ENCODE results near the gene GRM5. TPM values are rescaled to one million over a fixed set of nuclear protein-coding genes. Genes with fewer than 3 reads are reported as not detected.

Gene GRM5
- total RNA-seq, 1 experiment from 2014 or later: not detected

DNA sequence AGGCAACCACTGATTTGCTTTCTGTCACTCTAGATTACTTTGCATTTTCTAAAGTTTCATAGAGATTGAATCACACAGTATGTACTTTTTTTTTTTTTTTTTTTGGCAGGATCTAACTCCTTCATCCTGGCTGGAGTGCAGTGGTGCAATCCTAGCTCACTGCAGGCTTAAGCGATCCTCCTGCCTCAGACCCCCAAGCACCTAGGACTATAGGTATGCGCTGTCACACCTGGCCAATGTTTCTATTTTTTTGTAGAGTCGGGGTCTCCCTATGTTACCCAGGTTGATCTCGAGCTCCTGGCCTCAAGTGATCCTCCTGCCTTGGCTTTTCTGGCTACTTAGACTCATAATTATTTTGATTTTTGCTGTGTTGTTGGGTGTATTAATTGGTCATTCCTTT is 433.6 kb downstream of the GRM5 start:
- no peaks in the 10 kb centered on the region for H3K9me3 ChIP-seq (ENCODE audit: insufficient read depth, low read depth)
- BruUV-seq (replicated peaks): no TSS peak
- no peaks in the 10 kb centered on the region for H4K20me1 ChIP-seq (ENCODE audit: insufficient read depth)
- CTCF ChIA-PET: no interaction called here
- H2AFZ ChIP-seq: no peak overlapping the region
- H3K79me2 ChIP-seq (ENCODE audit: low read depth): no peaks in the 10 kb centered on the region
- H3F3A ChIP-seq (ENCODE audit: insufficient read depth, low read depth): no peaks in the 10 kb centered on the region
- no peaks in the 10 kb centered on the region; the same call in 1 of the 2 replicates for H3K9me2 ChIP-seq (ENCODE audit: insufficient read depth)
- no peak overlapping the region for H3K4me2 ChIP-seq
- H3K27me3 ChIP-seq (ENCODE audit: insufficient read depth, low read depth): no peaks in the 10 kb centered on the region
- H3K4me3 ChIP-seq: no peak overlapping the region
- intact Hi-C loops (cut with micrococcal nuclease; ENCODE audit: unreplicated experiment): no loop called here
- no peak for DNase-seq
- H3K4me1 ChIP-seq (replicated peaks; ENCODE audit: insufficient read depth): no peaks in the 10 kb centered on the region
- H3K36me3 ChIP-seq (ENCODE audit: low read depth): no peaks in the 10 kb centered on the region
- POLR2A ChIA-PET (ENCODE audit: unreplicated experiment): no interaction called here
- H3K27ac ChIP-seq: no peak overlapping the region
- no peak for TF ChIP-seq EZH2 (IDR thresholded peaks at IDR 0.05; ENCODE audit: low read depth)

DNA sequence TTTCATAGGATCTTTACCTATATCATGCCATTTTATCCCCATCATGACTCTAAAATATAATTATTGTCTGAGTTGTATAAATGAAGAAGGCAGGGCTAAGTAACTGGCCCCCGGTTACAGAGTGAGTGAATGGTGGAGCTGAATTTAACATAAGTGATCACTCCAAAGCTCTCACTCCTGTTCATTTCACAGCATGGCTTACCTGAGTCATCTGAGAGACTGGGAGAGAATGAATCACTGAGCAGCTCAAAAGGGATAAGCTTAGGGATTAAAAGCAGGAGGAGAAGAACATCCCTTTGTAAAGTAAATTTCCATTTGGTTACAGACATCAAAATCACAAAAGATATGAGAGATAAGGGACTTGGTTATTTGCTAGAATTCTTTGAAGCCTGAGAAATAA is 434.3 kb downstream of the GRM5 start:
- no peaks in the 10 kb centered on the region for H4K20me1 ChIP-seq (ENCODE audit: insufficient read depth)
- no peak overlapping the region for H3K4me2 ChIP-seq
- TF ChIP-seq, protein P1, sequence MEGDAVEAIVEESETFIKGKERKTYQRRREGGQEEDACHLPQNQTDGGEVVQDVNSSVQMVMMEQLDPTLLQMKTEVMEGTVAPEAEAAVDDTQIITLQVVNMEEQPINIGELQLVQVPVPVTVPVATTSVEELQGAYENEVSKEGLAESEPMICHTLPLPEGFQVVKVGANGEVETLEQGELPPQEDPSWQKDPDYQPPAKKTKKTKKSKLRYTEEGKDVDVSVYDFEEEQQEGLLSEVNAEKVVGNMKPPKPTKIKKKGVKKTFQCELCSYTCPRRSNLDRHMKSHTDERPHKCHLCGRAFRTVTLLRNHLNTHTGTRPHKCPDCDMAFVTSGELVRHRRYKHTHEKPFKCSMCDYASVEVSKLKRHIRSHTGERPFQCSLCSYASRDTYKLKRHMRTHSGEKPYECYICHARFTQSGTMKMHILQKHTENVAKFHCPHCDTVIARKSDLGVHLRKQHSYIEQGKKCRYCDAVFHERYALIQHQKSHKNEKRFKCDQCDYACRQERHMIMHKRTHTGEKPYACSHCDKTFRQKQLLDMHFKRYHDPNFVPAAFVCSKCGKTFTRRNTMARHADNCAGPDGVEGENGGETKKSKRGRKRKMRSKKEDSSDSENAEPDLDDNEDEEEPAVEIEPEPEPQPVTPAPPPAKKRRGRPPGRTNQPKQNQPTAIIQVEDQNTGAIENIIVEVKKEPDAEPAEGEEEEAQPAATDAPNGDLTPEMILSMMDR (conservative IDR thresholded peaks at IDR 0.05): no peak
- TF ChIP-seq EZH2 (IDR thresholded peaks at IDR 0.05; ENCODE audit: low read depth): no peak
- H3K36me3 ChIP-seq (ENCODE audit: low read depth): no peaks in the 10 kb centered on the region
- H3F3A ChIP-seq (ENCODE audit: insufficient read depth, low read depth): no peaks in the 10 kb centered on the region
- intact Hi-C loops (cut with micrococcal nuclease; ENCODE audit: unreplicated experiment): no loop called here
- ChIA-PET CTCF (no interaction called here), POLR2A (ENCODE audit: unreplicated experiment) (no interaction called here)
- no peak overlapping the region for H3K27ac ChIP-seq
- no peak for DNase-seq
- H3K79me2 ChIP-seq (ENCODE audit: low read depth): no peaks in the 10 kb centered on the region
- BruUV-seq (replicated peaks): no TSS peak
- no peaks in the 10 kb centered on the region for H3K27me3 ChIP-seq (ENCODE audit: insufficient read depth, low read depth)
- H3K4me1 ChIP-seq (replicated peaks; ENCODE audit: insufficient read depth): no peaks in the 10 kb centered on the region
- H3K9me2 ChIP-seq (ENCODE audit: insufficient read depth): no peaks in the 10 kb centered on the region; the same call in 1 of the 2 replicates
- no peak overlapping the region for H3K4me3 ChIP-seq
- no peak overlapping the region for H2AFZ ChIP-seq
- no peaks in the 10 kb centered on the region for H3K9me3 ChIP-seq (ENCODE audit: insufficient read depth, low read depth)

DNA sequence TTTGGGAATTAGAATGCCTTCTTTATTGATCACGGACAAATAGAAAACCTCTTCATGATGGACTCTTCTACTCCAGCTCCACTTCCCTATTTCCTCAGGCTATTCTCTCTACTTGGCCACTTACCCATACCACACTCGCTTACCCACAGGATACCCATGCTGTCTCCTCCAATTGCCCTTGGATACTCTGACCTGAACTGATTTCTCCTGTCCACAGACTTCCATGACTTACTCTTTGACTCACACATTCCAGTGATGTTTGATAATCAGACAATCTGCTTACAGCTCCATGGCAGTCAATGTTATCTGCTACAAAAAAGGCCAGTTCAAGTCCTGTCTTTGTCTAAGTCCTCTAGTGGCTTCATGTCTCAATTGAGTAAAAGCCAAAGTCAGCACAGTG is 436.3 kb downstream of the GRM5 start:
- no peak overlapping the region for H3K4me2 ChIP-seq
- ChIA-PET CTCF (no interaction called here), POLR2A (ENCODE audit: unreplicated experiment) (no interaction called here)
- no peak overlapping the region for H2AFZ ChIP-seq
- TF ChIP-seq EZH2 (IDR thresholded peaks at IDR 0.05; ENCODE audit: low read depth): no peak
- TF ChIP-seq, protein P1 (conservative IDR thresholded peaks at IDR 0.05): no peak
- no peaks in the 10 kb centered on the region for H3K36me3 ChIP-seq (ENCODE audit: low read depth)
- no peaks in the 10 kb centered on the region for H4K20me1 ChIP-seq (ENCODE audit: insufficient read depth)
- H3K4me3 ChIP-seq: no peak overlapping the region
- intact Hi-C loops (cut with micrococcal nuclease; ENCODE audit: unreplicated experiment): no loop called here
- no peaks in the 10 kb centered on the region for H3K79me2 ChIP-seq (ENCODE audit: low read depth)
- no TSS peak for BruUV-seq (replicated peaks)
- no peaks in the 10 kb centered on the region for H3K27me3 ChIP-seq (ENCODE audit: insufficient read depth, low read depth)
- no peak for DNase-seq
- no peaks in the 10 kb centered on the region for H3F3A ChIP-seq (ENCODE audit: insufficient read depth, low read depth)
- H3K4me1 ChIP-seq (replicated peaks; ENCODE audit: insufficient read depth): no peaks in the 10 kb centered on the region
- no peaks in the 10 kb centered on the region for H3K9me3 ChIP-seq (ENCODE audit: insufficient read depth, low read depth)
- H3K27ac ChIP-seq: no peak overlapping the region
- no peaks in the 10 kb centered on the region; the same call in 1 of the 2 replicates for H3K9me2 ChIP-seq (ENCODE audit: insufficient read depth)

DNA sequence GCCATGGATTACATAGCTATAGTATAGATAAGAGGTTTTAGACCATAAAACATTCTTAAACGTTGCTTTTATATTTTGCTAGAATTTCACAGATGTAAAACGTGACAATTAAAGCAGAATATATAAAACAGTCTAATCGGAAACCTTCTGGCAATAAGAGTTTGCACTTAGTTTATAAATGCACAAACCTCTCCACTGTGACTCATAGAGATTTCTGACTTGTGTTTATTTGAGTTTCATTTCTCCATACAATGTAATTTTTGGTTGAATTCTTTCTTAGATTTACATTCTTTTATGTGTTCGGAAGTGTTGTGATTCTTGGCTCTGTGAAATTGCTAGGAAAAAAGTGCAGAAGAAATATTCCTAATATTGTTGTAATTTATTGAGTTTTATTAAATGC is 439.6 kb downstream of the GRM5 start:
- Histone ChIP-seq H3K27me3 (ENCODE audit: insufficient read depth, low read depth) (no peaks in the 10 kb centered on the region), H3K36me3 (ENCODE audit: low read depth) (no peaks in the 10 kb centered on the region), H3K79me2 (ENCODE audit: low read depth) (no peaks in the 10 kb centered on the region), H3K4me3 (no peak overlapping the region), H4K20me1 (ENCODE audit: insufficient read depth) (no peaks in the 10 kb centered on the region), H3F3A (ENCODE audit: insufficient read depth, low read depth) (no peaks in the 10 kb centered on the region), H3K4me2 (no peak overlapping the region), H3K4me1 (replicated peaks; ENCODE audit: insufficient read depth) (no peaks in the 10 kb centered on the region), H3K9me2 (ENCODE audit: insufficient read depth) (no peaks in the 10 kb centered on the region), H3K27ac (no peak overlapping the region), H2AFZ (no peak overlapping the region), H3K9me3 (ENCODE audit: insufficient read depth, low read depth) (no peaks in the 10 kb centered on the region)
- ChIA-PET CTCF (no interaction called here), POLR2A (ENCODE audit: unreplicated experiment) (no interaction called here)
- no TSS peak for BruUV-seq (replicated peaks)
- TF ChIP-seq, protein P1 (conservative IDR thresholded peaks at IDR 0.05): no peak
- TF ChIP-seq EZH2 (IDR thresholded peaks at IDR 0.05; ENCODE audit: low read depth): no peak
- no peak for DNase-seq
- intact Hi-C loops (cut with micrococcal nuclease; ENCODE audit: unreplicated experiment): no loop called here

Measured in PC-9 (cell line).